Adrenal gland (tissue), 12 donors: ENCODE measurements around the gene COL2A1. TPM values are rescaled to one million over a fixed set of nuclear protein-coding genes. Genes with fewer than 3 reads are reported as not detected.

Experiments used
- DNase-seq, 7 donors: peaks; one replicate each; pipeline ENCODE4 v3.0.0-alpha.2; 2019 to 2020
- H3K27ac ChIP-seq, 5 donors: fragments of 200-600 bp; sonication (generic) in 4 of 5; 1 replicate in 3 of 5; 2 replicates in 2 of 5; pipeline versions ENCODE4 v1.5.1 to v1.8.0; 2016 to 2020; ENCODE audit warnings: mild to moderate bottlenecking in 1 of 5
- H3K27me3 ChIP-seq: fragments of 200-600 bp; 2 replicates; pipeline ENCODE4 v1.8.0; 2021
- H3K36me3 ChIP-seq, 2 donors: fragments of 200-600 bp; replicated peaks in 1 of 2; 1 replicate in 1 of 2; 2 replicates in 1 of 2; pipeline versions ENCODE4 v1.5.1 to v1.8.0; 2018 to 2022
- H3K4me1 ChIP-seq, 2 donors: fragments of 200-600 bp; replicated peaks in 1 of 2; 1 replicate in 1 of 2; 2 replicates in 1 of 2; pipeline versions ENCODE4 v1.5.1 to v1.8.0; 2018 to 2021
- H3K4me3 ChIP-seq, 4 donors: fragments of 200-600 bp; sonication (generic) in 3 of 4; one replicate each; pipeline ENCODE4 v1.5.1; 2016 to 2018
- H3K9me3 ChIP-seq, 3 donors: fragments of 200-600 bp; sonication (generic) in 1 of 3; replicated peaks in 1 of 3; 1 replicate in 2 of 3; 2 replicates in 1 of 3; pipeline versions ENCODE4 v1.5.1 to v1.8.0; 2016 to 2021
- CTCF ChIP-seq, 6 experiments: fragments of 450-650 bp in 4 of 6; fragments of 200-600 bp in 2 of 6; sonication (generic) in 1 of 6; IDR thresholded peaks; 1 replicate in 5 of 6; 2 replicates in 1 of 6; pipeline versions ENCODE4 v1.5.1 to v1.8.0; 2016 to 2021; ENCODE audit warnings: antibody characterized with exemption in 6 of 6, mild to moderate bottlenecking in 2 of 6, moderate library complexity in 1 of 6
- POLR2A ChIP-seq, 2 donors: fragments of 450-650 bp; IDR thresholded peaks; one replicate each; pipeline ENCODE4 v1.6.1; 2017; ENCODE audit warnings: antibody characterized with exemption in 2 of 2, mild to moderate bottlenecking in 2 of 2, moderate library complexity in 1 of 2
- WGBS, 4 donors: extraction: QIAGEN DNeasy Blood & Tissue Kit in 2 of 4; methylation state at CpG; one replicate each; pipeline versions ENCODE4 v1.1.5 to v1.1.7; 2013 to 2017; 5-methylcytosine and 5-hydroxymethylcytosine counted together
- intact Hi-C, 2 donors: fragments of 100-400 bp; cut with DNase I; formaldehyde crosslinking; loops; one replicate each; pipeline versions ENCODE4 v1.14.1 to v1.15.0; 2022 to 2023
- polyA plus RNA-seq, 3 donors: library from polyadenylated mRNA; stranded (reverse); fragments of 200-250 nt in 2 of 3; fragments of 350-450 nt in 1 of 3; fragmentation: Illumina TruSeq in 1 of 3; extraction: RNeasy Lipid Tissue Mini Kit (QIAGEN cat#74804) in 1 of 3; gene quantifications; one replicate each; pipeline ENCODE4 v1.2.3, GENCODE V29; 2013 to 2014
- total RNA-seq, 9 donors: library from RNA; depleted of rRNA in 4 of 9; stranded (reverse); fragments of >200 nt in 4 of 9; fragments of 120-200 nt in 1 of 9; fragmentation: NEBNext Ultra II Directional in 1 of 9; extraction: Animal tissue kit (Norgen Biotek cat#: 25700) in 1 of 9; gene quantifications; one replicate each; pipeline versions ENCODE4 v1.1.0 to v1.2.4, GENCODE V29; 2013 to 2023
- donor health status: healthy with polysubstance abuse.
- donor health status: Bipolar disorder and iron deficiency.
- donor health status: DM: yes; HTN: yes; CAD: no.
- donor health status: DM: no; HTN: no; CAD: no.
- donor health status: DM: no; HTN: no; CAD: no.
- donor health status: DM: yes; HTN: yes; CAD: no.

Gene COL2A1
- total and polyA plus RNA-seq, 12 donors, result 0.07 to 18.2 (median 0.25) TPM; not detected in 3

GRCh38 chr12:48030173-48030650, 25.9 kb upstream of the COL2A1 start:
- H3K36me3 ChIP-seq, result no peaks in the 10 kb centered on the region

DNA sequence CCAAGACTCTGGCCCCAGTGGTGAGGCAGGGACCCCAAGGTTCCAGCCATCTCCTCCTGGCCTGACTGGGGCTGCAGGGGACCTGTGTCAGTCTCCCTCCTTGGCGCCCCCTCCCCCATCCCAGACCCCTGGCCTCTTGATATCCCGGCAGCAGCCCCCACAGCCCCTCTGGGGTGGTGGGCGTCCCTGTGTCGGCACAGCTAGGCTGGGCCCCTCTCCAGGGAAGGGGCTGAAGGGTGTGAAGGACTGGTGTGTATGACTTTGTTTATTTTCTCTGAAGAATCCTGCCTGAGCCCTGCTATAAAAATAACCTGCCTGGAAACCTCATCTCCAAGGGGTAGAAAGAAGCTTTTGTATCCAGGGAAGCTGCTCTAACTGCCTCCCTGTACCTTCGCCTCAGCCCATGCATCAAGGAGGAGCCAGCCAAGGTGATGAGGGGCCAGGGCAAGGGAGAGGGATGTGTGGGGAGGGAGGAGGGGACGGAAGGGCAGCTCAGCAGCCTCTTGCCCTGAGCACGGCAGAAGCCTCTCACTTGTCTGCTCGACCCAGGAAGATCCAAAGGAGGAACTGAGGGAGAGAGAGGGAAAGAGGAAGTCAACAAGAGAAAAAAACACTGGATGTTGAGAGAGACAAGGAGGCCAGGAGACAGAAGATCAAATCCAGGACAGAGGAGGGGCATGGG, 25.4 kb upstream of the COL2A1 start:
- intact Hi-C loops, result no loop called here
- H3K27ac ChIP-seq, result no peak overlapping the region
- no peak for TF ChIP-seq POLR2A (IDR thresholded peaks at IDR 0.05)
- no peak for TF ChIP-seq CTCF (IDR thresholded peaks at IDR 0.05)

More at GRCh38 chr12:48030173-48030650, 25.9 kb upstream of the COL2A1 start:
- no peak overlapping the region for H3K27ac ChIP-seq
- 69 to 88% (median 83%) methylated on average over 3 to 4 of the region's 4 CpGs for WGBS, 4 donors
- no peak overlapping the region for H3K4me3 ChIP-seq
- H3K27me3 ChIP-seq, result no peaks in the 10 kb centered on the region
- TF ChIP-seq CTCF (IDR thresholded peaks at IDR 0.05) (no peak), POLR2A (IDR thresholded peaks at IDR 0.05) (no peak)
- no peak for DNase-seq
- H3K9me3 ChIP-seq, result no peaks in the 10 kb centered on the region
- H3K4me1 ChIP-seq, result no peaks in the 10 kb centered on the region
- intact Hi-C loops, result no loop called here

DNA sequence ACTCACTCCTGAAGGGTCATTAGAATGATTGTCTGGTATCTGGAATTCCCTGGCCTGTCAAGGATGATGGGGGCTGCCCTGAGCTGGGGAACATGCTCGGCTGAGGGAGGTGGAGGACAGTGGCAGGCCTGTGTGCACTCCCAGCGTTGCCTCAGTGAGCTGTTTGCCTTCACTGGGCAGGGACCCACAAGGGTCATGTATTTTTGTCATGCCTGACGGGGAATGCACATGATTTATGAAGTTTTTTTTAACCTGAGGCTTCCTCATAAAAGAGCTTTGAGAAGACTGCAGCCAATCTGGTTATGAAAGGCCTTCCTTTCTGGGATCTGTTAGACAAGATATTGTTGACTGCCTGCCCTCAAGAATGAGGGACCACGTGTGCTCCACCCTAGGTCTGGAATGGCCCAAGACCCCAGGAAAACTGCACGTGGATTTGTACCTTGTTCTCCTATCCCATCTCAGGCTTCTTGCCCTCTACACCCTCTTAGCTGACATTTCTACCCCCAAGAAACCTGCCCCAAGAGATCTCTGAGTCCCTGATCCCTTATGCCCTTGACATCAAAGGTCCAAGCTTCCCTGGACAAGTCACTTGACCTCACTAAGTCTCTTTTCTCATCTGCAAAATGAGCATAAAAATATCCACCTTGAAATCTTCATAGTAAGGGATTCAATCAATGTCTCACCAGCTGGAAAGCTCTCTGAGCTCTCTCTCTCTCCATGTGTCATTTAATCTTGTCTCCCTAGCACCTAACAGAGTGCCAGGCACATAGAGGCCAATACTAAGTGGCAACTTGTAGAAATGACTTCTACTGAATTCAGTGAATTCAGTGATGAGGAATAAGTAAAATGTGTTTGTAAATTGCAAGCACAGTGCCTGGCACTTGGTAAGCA, 24.5 kb upstream of the COL2A1 start:
- WGBS, 4 donors, result 39 to 57% (median 50%) methylated on average over 5 of the region's 5 CpGs
- DNase-seq, result no peak
- Histone ChIP-seq H3K9me3 (no peaks in the 10 kb centered on the region), H3K27me3 (no peaks in the 10 kb centered on the region), H3K36me3 (no peaks in the 10 kb centered on the region), H3K4me3 (no peak overlapping the region), H3K27ac (no peak overlapping the region), H3K4me1 (no peaks in the 10 kb centered on the region)
- TF ChIP-seq POLR2A (IDR thresholded peaks at IDR 0.05) (no peak), CTCF (IDR thresholded peaks at IDR 0.05) (no peak)
- intact Hi-C loops, result no loop called here

More for the DNA sequence above, 25.4 kb upstream of the COL2A1 start:
- no peaks in the 10 kb centered on the region for H3K4me1 ChIP-seq
- H3K36me3 ChIP-seq, result no peaks in the 10 kb centered on the region
- 67 to 72% (median 70%) methylated on average over 4 to 8 of the region's 8 CpGs for WGBS, 4 donors
- no peaks in the 10 kb centered on the region for H3K9me3 ChIP-seq
- DNase-seq, result no peak
- H3K4me3 ChIP-seq, result no peak overlapping the region
- H3K27me3 ChIP-seq, result no peaks in the 10 kb centered on the region
